BLaER1 treated with 17β-estradiol and CSF1 and Interleukin-3, amounts not matched to agents 10 nM and 100 nM (cell line): ENCODE measurements around the gene SULT1C2.
A peak's percentile ranks its signal among the peaks of the same experiment; 100 is the strongest.

Experiments
- H3K27ac ChIP-seq, 11 experiments: shearing (Covaris generic); formaldehyde crosslinking; 2 replicates each; pipeline ENCODE4 v1.8.1; 2022
- H3K27me3 ChIP-seq, 11 experiments: shearing (Covaris generic); formaldehyde crosslinking; 2 replicates each; pipeline ENCODE4 v1.8.1; 2022
- H3K36me3 ChIP-seq, 11 experiments: shearing (Covaris generic); formaldehyde crosslinking; 2 replicates each; pipeline ENCODE4 v1.8.1; 2022
- H3K4me1 ChIP-seq, 10 experiments: shearing (Covaris generic); formaldehyde crosslinking; 2 replicates each; pipeline ENCODE4 v1.8.1; 2022
- H3K4me2 ChIP-seq, 11 experiments: shearing (Covaris generic); formaldehyde crosslinking; 2 replicates each; pipeline ENCODE4 v1.8.1; 2022
- H3K4me3 ChIP-seq, 10 experiments: shearing (Covaris generic); formaldehyde crosslinking; 2 replicates each; pipeline ENCODE4 v1.8.1; 2022
- H3K9ac ChIP-seq, 11 experiments: shearing (Covaris generic); formaldehyde crosslinking; 2 replicates each; pipeline ENCODE4 v1.8.1; 2022
- H3K9me3 ChIP-seq, 11 experiments: shearing (Covaris generic); formaldehyde crosslinking; replicated peaks in 1 of 11; 2 replicates each; pipeline ENCODE4 v1.8.1; 2022
- H4K20me1 ChIP-seq, 11 experiments: shearing (Covaris generic); formaldehyde crosslinking; 2 replicates each; pipeline ENCODE4 v1.8.1; 2022
- Cebpa-rat ChIP-seq, 11 experiments: shearing (Covaris generic); IDR thresholded peaks; 2 replicates each; pipeline ENCODE4 v1.8.1; 2022

SULT1C2 gene

GRCh38 chr2:108329771-108330170, 41.1 kb downstream of the SULT1C2 start:
- no peaks in the 10 kb centered on the region for H3K27me3 ChIP-seq
- H3K4me3 ChIP-seq = no peak overlapping the region
- no peak for TF ChIP-seq Cebpa-rat (IDR thresholded peaks at IDR 0.05)
- H3K27ac ChIP-seq = 0 out of 22 replicates have a peak overlapping the region, but pooled peaks of 1 of the 11 experiments have one; percentile 55
- H4K20me1 ChIP-seq = no peaks in the 10 kb centered on the region
- peak overlapping the region in 4 of 11 experiments; percentile 57 to 79 (median 74); a peak in 5 of 22 replicates for H3K4me2 ChIP-seq
- H3K9ac ChIP-seq = no peak overlapping the region
- H3K36me3 ChIP-seq = no peaks in the 10 kb centered on the region
- peaks cover 11 to 26% (median 22%) of the 10 kb centered on the region in 10 experiments for H3K4me1 ChIP-seq
- H3K9me3 ChIP-seq = peaks cover 0 to 10% (median 4%) of the 10 kb centered on the region in 11 experiments; a peak in 4 of 22 replicates

GRCh38 chr2:108330979-108331378, 42.3 kb downstream of the SULT1C2 start:
- Histone ChIP-seq H3K36me3 (no peaks in the 10 kb centered on the region), H3K4me2 (peak overlapping the region; percentile 3 to 79 (median 67); a peak in 21 of 22 replicates), H4K20me1 (no peaks in the 10 kb centered on the region), H3K9me3 (peaks cover 0 to 10% (median 4%) of the 10 kb centered on the region in 11 experiments; a peak in 4 of 22 replicates), H3K4me1 (peaks cover 8 to 26% (median 22%) of the 10 kb centered on the region in 10 experiments), H3K4me3 (no peak overlapping the region), H3K27me3 (no peaks in the 10 kb centered on the region), H3K27ac (peak overlapping the region in 8 of 11 experiments; percentile 0 to 55 (median 42); a peak in 12 of 22 replicates), H3K9ac (no peak overlapping the region)
- TF ChIP-seq Cebpa-rat (IDR thresholded peaks at IDR 0.05) = 0 out of 22 replicates have a peak, but pooled peaks of 1 of the 11 experiments have one; percentile 39

GRCh38 chr2:108345951-108346350, 57.3 kb downstream of the SULT1C2 start:
- peak overlapping the region in 4 of 11 experiments; percentile 28 to 65 (median 50); a peak in 5 of 22 replicates for H3K4me2 ChIP-seq
- no peak overlapping the region for H3K27ac ChIP-seq
- no peaks in the 10 kb centered on the region for H3K36me3 ChIP-seq

GRCh38 chr2:108346827-108347226, 58.1 kb downstream of the SULT1C2 start:
- Histone ChIP-seq H3K27me3 (no peaks in the 10 kb centered on the region), H4K20me1 (no peaks in the 10 kb centered on the region), H3K27ac (no peak overlapping the region), H3K4me1 (peaks cover 0 to 34% (median 12%) of the 10 kb centered on the region in 10 experiments; a peak in 13 of 20 replicates), H3K9ac (no peak overlapping the region), H3K9me3 (peaks cover 4 to 27% (median 14%) of the 10 kb centered on the region in 11 experiments; a peak in 13 of 22 replicates), H3K4me2 (peak overlapping the region in 1 of 11 experiments; percentile 61; a peak in 1 of 22 replicates), H3K4me3 (no peak overlapping the region), H3K36me3 (no peaks in the 10 kb centered on the region)
- TF ChIP-seq Cebpa-rat (IDR thresholded peaks at IDR 0.05) = no peak

More at GRCh38 chr2:108345951-108346350, 57.3 kb downstream of the SULT1C2 start:
- no peak for TF ChIP-seq Cebpa-rat (IDR thresholded peaks at IDR 0.05)
- Histone ChIP-seq H3K9ac (no peak overlapping the region), H4K20me1 (no peaks in the 10 kb centered on the region), H3K9me3 (peaks cover 4 to 27% (median 14%) of the 10 kb centered on the region in 11 experiments; a peak in 13 of 22 replicates), H3K4me1 (peaks cover 0 to 34% (median 12%) of the 10 kb centered on the region in 10 experiments; a peak in 11 of 20 replicates), H3K27me3 (no peaks in the 10 kb centered on the region), H3K4me3 (no peak overlapping the region)

- Histone ChIP-seq H3K27ac (no peak overlapping the region), H3K4me2 (no peak overlapping the region), H3K4me1 (peaks cover 0 to 34% (median 17%) of the 10 kb centered on the region in 10 experiments; a peak in 14 of 20 replicates), H3K27me3 (no peaks in the 10 kb centered on the region), H4K20me1 (no peaks in the 10 kb centered on the region), H3K36me3 (no peaks in the 10 kb centered on the region), H3K9me3 (peaks cover 5 to 26% (median 16%) of the 10 kb centered on the region in 11 experiments; a peak in 14 of 22 replicates), H3K9ac (no peak overlapping the region), H3K4me3 (no peak overlapping the region)
- TF ChIP-seq Cebpa-rat (IDR thresholded peaks at IDR 0.05) = no peak
Measured at GRCh38 chr2:108347786-108348185, 59.1 kb downstream of the SULT1C2 start.

- Histone ChIP-seq H3K9ac (no peak overlapping the region), H3K4me1 (peaks cover 0 to 34% (median 17%) of the 10 kb centered on the region in 10 experiments; a peak in 14 of 20 replicates), H3K4me2 (peak overlapping the region in 6 of 11 experiments; percentile 35 to 59 (median 45); a peak in 8 of 22 replicates), H3K4me3 (no peak overlapping the region), H3K27me3 (no peaks in the 10 kb centered on the region), H3K27ac (0 out of 22 replicates have a peak overlapping the region, but pooled peaks of 1 of the 11 experiments have one; percentile 2), H4K20me1 (no peaks in the 10 kb centered on the region), H3K9me3 (peaks cover 0 to 22% (median 8%) of the 10 kb centered on the region in 11 experiments; a peak in 9 of 22 replicates), H3K36me3 (no peaks in the 10 kb centered on the region)
- TF ChIP-seq Cebpa-rat (IDR thresholded peaks at IDR 0.05) = no peak
Measured at GRCh38 chr2:108348816-108349570, 60.3 kb downstream of the SULT1C2 start.

- Histone ChIP-seq H3K4me1 (peaks cover 0 to 34% (median 17%) of the 10 kb centered on the region in 10 experiments; a peak in 14 of 20 replicates), H3K4me2 (no peak overlapping the region), H3K27me3 (no peaks in the 10 kb centered on the region), H3K9me3 (peaks cover 0 to 17% (median 5%) of the 10 kb centered on the region in 11 experiments; a peak in 7 of 22 replicates), H3K36me3 (no peaks in the 10 kb centered on the region), H4K20me1 (no peaks in the 10 kb centered on the region), H3K27ac (0 out of 22 replicates have a peak overlapping the region, but pooled peaks of 1 of the 11 experiments have one; percentile 2), H3K4me3 (no peak overlapping the region), H3K9ac (no peak overlapping the region)
- no peak for TF ChIP-seq Cebpa-rat (IDR thresholded peaks at IDR 0.05)
Measured at GRCh38 chr2:108349571-108349928, 60.9 kb downstream of the SULT1C2 start.

- peak overlapping the region in 5 of 11 experiments; percentile 8 to 36 (median 26); a peak in 5 of 22 replicates for H3K4me2 ChIP-seq
- peaks cover 0 to 21% (median 12%) of the 10 kb centered on the region in 10 experiments; a peak in 14 of 20 replicates for H3K4me1 ChIP-seq
- no peaks in the 10 kb centered on the region for H3K27me3 ChIP-seq
- TF ChIP-seq Cebpa-rat (IDR thresholded peaks at IDR 0.05) = no peak
- no peak overlapping the region for H3K9ac ChIP-seq
- no peak overlapping the region for H3K4me3 ChIP-seq
- H3K27ac ChIP-seq = no peak overlapping the region
- peaks cover 0 to 12% (median 3%) of the 10 kb centered on the region in 11 experiments; a peak in 4 of 22 replicates for H3K9me3 ChIP-seq
- no peaks in the 10 kb centered on the region for H3K36me3 ChIP-seq
- H4K20me1 ChIP-seq = no peaks in the 10 kb centered on the region
Measured at GRCh38 chr2:108351889-108352288, 63.2 kb downstream of the SULT1C2 start.

GRCh38 chr2:108354136-108354535, 65.4 kb downstream of the SULT1C2 start:
- Histone ChIP-seq H3K9ac (no peak overlapping the region), H3K27me3 (no peaks in the 10 kb centered on the region), H3K4me1 (peaks cover 0 to 11% (median 2%) of the 10 kb centered on the region in 10 experiments; a peak in 13 of 20 replicates), H3K4me3 (no peak overlapping the region), H3K27ac (no peak overlapping the region), H4K20me1 (no peaks in the 10 kb centered on the region), H3K4me2 (no peak overlapping the region), H3K9me3 (peaks cover 0 to 12% (median 3%) of the 10 kb centered on the region in 11 experiments; a peak in 4 of 22 replicates), H3K36me3 (no peaks in the 10 kb centered on the region)
- TF ChIP-seq Cebpa-rat (IDR thresholded peaks at IDR 0.05) = no peak
